Measurements from ENCODE around the gene INVS. TPM values are rescaled to one million over a fixed set of nuclear protein-coding genes. Genes with fewer than 3 reads are reported as not detected.

INVS gene
- total and polyA plus RNA-seq, 2 of the 13 experiments (the other 11 are each of a cell fraction or from before 2014, with no cell fraction given): 11.3 to 16.3 TPM

GRCh38 chr9:100098046-100098886, 777 bp upstream of the INVS start (continued):
- TF ChIP-seq HINFP (CRISPR knock-in tag; IDR thresholded peaks at IDR 0.05; ENCODE audit: low read depth) (no peak), ZNF761 (CRISPR knock-in tag; conservative IDR thresholded peaks at IDR 0.05) (no peak), RFXANK (CRISPR knock-in tag; IDR thresholded peaks at IDR 0.05) (no peak), ARNT2 (CRISPR knock-in tag; IDR thresholded peaks at IDR 0.05; ENCODE audit: low read depth) (no peak; the same call in 1 of the 2 replicates), XBP1 (CRISPR knock-in tag; IDR thresholded peaks at IDR 0.05) (no peak), ZBED4 (CRISPR knock-in tag; IDR thresholded peaks at IDR 0.05; ENCODE audit: borderline replicate concordance) (no peak; the same call in 1 of the 2 replicates), YEATS4 (CRISPR knock-in tag; IDR thresholded peaks at IDR 0.05; ENCODE audit: borderline replicate concordance) (no peak), ZNF263 (CRISPR knock-in tag; IDR thresholded peaks at IDR 0.05) (no peak), PRMT3 (CRISPR knock-in tag; IDR thresholded peaks at IDR 0.05; ENCODE audit: borderline replicate concordance, low read depth) (no peak), ZNF589 (CRISPR knock-in tag; conservative IDR thresholded peaks at IDR 0.05) (no peak), NONO (IDR thresholded peaks at IDR 0.05) (no peak), NONO (CRISPR knock-in tag; conservative IDR thresholded peaks at IDR 0.05) (0 out of 2 replicates have a peak, but pooled peaks have one; percentile 26), TRIM24 (CRISPR knock-in tag; IDR thresholded peaks at IDR 0.05) (no peak), ARID5B (CRISPR knock-in tag; IDR thresholded peaks at IDR 0.05) (peak; percentile 2; the same call in 1 of the 2 replicates), RFX1 (IDR thresholded peaks at IDR 0.05) (no peak), MXD3 (CRISPR knock-in tag; IDR thresholded peaks at IDR 0.05) (peak; percentile 19; the same call in 1 of the 2 replicates), AGO2 (optimal IDR thresholded peaks at IDR 0.05; ENCODE audit: low read depth, low read length) (no peak), RBM22 (optimal IDR thresholded peaks at IDR 0.05; ENCODE audit: low read length) (no peak), SYNCRIP (IDR thresholded peaks at IDR 0.05; ENCODE audit: insufficient read depth, low read depth, low read length) (no peak), POGZ (CRISPR knock-in tag; IDR thresholded peaks at IDR 0.05) (no peak), SP5 (CRISPR knock-in tag; IDR thresholded peaks at IDR 0.05; ENCODE audit: borderline replicate concordance, low read depth) (no peak)

All from HepG2 (cell line).